HEK293 (cell line): ENCODE data around the gene SLC7A11.

Source experiments
- CTCF ChIA-PET: fragments of 350-600 bp; formaldehyde crosslinking; extraction: SDS; loops from one replicate; lab custom pipeline; 2021; ENCODE audit warnings: antibody characterized with exemption; lab: Yijun Ruan, JAX
- POLR2A ChIA-PET: fragments of 300-600 bp; formaldehyde crosslinking; extraction: SDS; loops from one replicate; lab custom pipeline; 2020; ENCODE audit warnings: antibody characterized with exemption, inconsistent platforms; lab: Yijun Ruan, JAX
- H3K27ac ChIP-seq: fragments of 200-500 bp; sonication (Bioruptor generic); 2 replicates; pipeline ENCODE4 v1.5.1; 2014; ENCODE audit warnings: low read depth, low read length, control low read depth, inconsistent platforms; ENCODE audit errors: extremely low read depth
- H3K36me3 ChIP-seq, 2 experiments: fragments of 200-500 bp in 1 of 2; sonication (Bioruptor generic) in 1 of 2; 1 replicate in 1 of 2; 2 replicates in 1 of 2; pipeline ENCODE4 v1.5.1; 2014 to 2017; ENCODE audit warnings: inconsistent platforms in 2 of 2, low read length in 2 of 2; ENCODE audit not compliant: control insufficient read depth in 2 of 2, insufficient read depth in 1 of 2
- H3K4me1 ChIP-seq: fragments of 200-500 bp; sonication (Bioruptor generic); 2 replicates; pipeline ENCODE4 v1.5.1; 2014; ENCODE audit warnings: mild to moderate bottlenecking, low read length, inconsistent platforms; ENCODE audit not compliant: control insufficient read depth, insufficient read depth
- H3K4me3 ChIP-seq: 2 replicates; pipeline ENCODE4 v1.5.1; 2011; ENCODE audit warnings: low read depth, mild to moderate bottlenecking, control low read depth, low read length, moderate library complexity
- H3K9me3 ChIP-seq: fragments of 200-500 bp; sonication (Bioruptor generic); 2 replicates; pipeline ENCODE4 v1.5.1; 2014; ENCODE audit warnings: low read depth, low read length, inconsistent platforms; ENCODE audit not compliant: control insufficient read depth, insufficient read depth
- KLF10 ChIP-seq: fragments of 450-650 bp; IDR thresholded peaks from 2 replicates; pipeline ENCODE4 v1.5.1; 2018; ENCODE audit warnings: missing biosample characterization, mild to moderate bottlenecking, missing genetic modification characterization
- PRDM1 ChIP-seq: fragments of 450-650 bp; formaldehyde crosslinking; IDR thresholded peaks from 2 replicates; pipeline ENCODE4; 2016; ENCODE audit warnings: missing biosample characterization, missing genetic modification characterization
- REST ChIP-seq: fragments of 450-650 bp; formaldehyde crosslinking; IDR thresholded peaks from 2 replicates; pipeline ENCODE4 v1.5.1; 2016; ENCODE audit warnings: missing biosample characterization, missing genetic modification characterization
- WT1 ChIP-seq: fragments of 450-650 bp; formaldehyde crosslinking; IDR thresholded peaks from 2 replicates; pipeline ENCODE4 v1.5.1; 2016; ENCODE audit warnings: missing biosample characterization, missing genetic modification characterization
- YY1 ChIP-seq: fragments of 450-650 bp; formaldehyde crosslinking; IDR thresholded peaks from 2 replicates; pipeline ENCODE4 v1.5.1; 2018; ENCODE audit warnings: missing biosample characterization, missing genetic modification characterization
- ZBTB48 ChIP-seq: fragments of 450-650 bp; formaldehyde crosslinking; IDR thresholded peaks from 2 replicates; pipeline ENCODE4 v1.5.1; 2016; ENCODE audit warnings: missing biosample characterization, missing genetic modification characterization
- ZEB2 ChIP-seq: fragments of 450-650 bp; formaldehyde crosslinking; IDR thresholded peaks from 2 replicates; pipeline ENCODE4 v1.5.1; 2016; ENCODE audit warnings: missing biosample characterization, missing genetic modification characterization
- ZNF10 ChIP-seq: fragments of 450-650 bp; formaldehyde crosslinking; IDR thresholded peaks from 2 replicates; pipeline ENCODE4 v1.5.1; 2017; ENCODE audit warnings: missing biosample characterization, missing genetic modification characterization
- ZNF248 ChIP-seq: fragments of 450-650 bp; formaldehyde crosslinking; IDR thresholded peaks from 2 replicates; pipeline ENCODE4 v1.5.1; 2017; ENCODE audit warnings: missing biosample characterization, missing genetic modification characterization
- ZNF391 ChIP-seq: fragments of 450-650 bp; formaldehyde crosslinking; IDR thresholded peaks from 2 replicates; pipeline ENCODE4 v1.5.1; 2016; ENCODE audit warnings: low read depth, missing biosample characterization, missing genetic modification characterization, borderline replicate concordance
- ZNF501 ChIP-seq: fragments of 450-650 bp; formaldehyde crosslinking; IDR thresholded peaks from 2 replicates; pipeline ENCODE4 v1.5.1; 2016; ENCODE audit warnings: missing biosample characterization, missing genetic modification characterization
- ZNF510 ChIP-seq: fragments of 450-650 bp; formaldehyde crosslinking; IDR thresholded peaks from 2 replicates; pipeline ENCODE4 v1.5.1; 2018; ENCODE audit warnings: mild to moderate bottlenecking, missing genetic modification characterization, missing biosample characterization; ENCODE audit not compliant: insufficient replicate concordance
- ZNF561 ChIP-seq: fragments of 450-650 bp; IDR thresholded peaks from 2 replicates; pipeline ENCODE4 v1.5.1; 2018; ENCODE audit warnings: missing biosample characterization, missing genetic modification characterization, borderline replicate concordance
- ZNF600 ChIP-seq: fragments of 450-650 bp; formaldehyde crosslinking; IDR thresholded peaks from 2 replicates; pipeline ENCODE4 v1.5.1; 2016; ENCODE audit warnings: missing biosample characterization, missing genetic modification characterization
- ZNF785 ChIP-seq: fragments of 450-650 bp; formaldehyde crosslinking; IDR thresholded peaks from 2 replicates; pipeline ENCODE4 v1.5.1; 2016; ENCODE audit warnings: missing biosample characterization, missing genetic modification characterization
- ZSCAN23 ChIP-seq: fragments of 450-650 bp; formaldehyde crosslinking; IDR thresholded peaks from 2 replicates; pipeline ENCODE4 v1.5.1; 2016; ENCODE audit warnings: missing biosample characterization, missing genetic modification characterization
- TF ChIP-seq, protein P1 (sequence below): fragments of 450-650 bp; formaldehyde crosslinking; IDR thresholded peaks from 2 replicates; pipeline ENCODE4 v1.5.1; 2016; ENCODE audit warnings: missing biosample characterization, missing genetic modification characterization
- TF ChIP-seq, protein P2 (sequence below): IDR thresholded peaks from 2 replicates; pipeline ENCODE4 v1.6.1; 2011; ENCODE audit warnings: mild to moderate bottlenecking, low read depth, low read length, borderline replicate concordance
- TF ChIP-seq, protein P3 (sequence below): fragments of 450-650 bp; formaldehyde crosslinking; IDR thresholded peaks from 2 replicates; pipeline ENCODE4 v1.5.1; 2016; ENCODE audit warnings: missing biosample characterization, missing genetic modification characterization

The SLC7A11 gene

GRCh38 chr4:138251938-138252337 lies 9.8 kb upstream of the SLC7A11 start:
- Histone ChIP-seq H3K4me3 (no peak overlapping the region), H3K27ac (no peak overlapping the region), H3K36me3 (no peaks in the 10 kb centered on the region), H3K9me3 (no peaks in the 10 kb centered on the region), H3K4me1 (no peaks in the 10 kb centered on the region)
- ChIA-PET POLR2A (no interaction called here), CTCF (no interaction called here)
- TF ChIP-seq REST (tag by site-specific recombination) (no peak), ZNF510 (tag by site-specific recombination) (no peak), YY1 (tag by site-specific recombination) (no peak), ZNF501 (tag by site-specific recombination) (no peak), ZNF248 (tag by site-specific recombination) (no peak), ZNF10 (tag by site-specific recombination) (no peak), ZNF785 (tag by site-specific recombination) (no peak), ZBTB48 (tag by site-specific recombination) (no peak), KLF10 (no peak), ZNF391 (tag by site-specific recombination) (no peak), ZNF600 (tag by site-specific recombination) (no peak)
- TF ChIP-seq, protein P1, sequence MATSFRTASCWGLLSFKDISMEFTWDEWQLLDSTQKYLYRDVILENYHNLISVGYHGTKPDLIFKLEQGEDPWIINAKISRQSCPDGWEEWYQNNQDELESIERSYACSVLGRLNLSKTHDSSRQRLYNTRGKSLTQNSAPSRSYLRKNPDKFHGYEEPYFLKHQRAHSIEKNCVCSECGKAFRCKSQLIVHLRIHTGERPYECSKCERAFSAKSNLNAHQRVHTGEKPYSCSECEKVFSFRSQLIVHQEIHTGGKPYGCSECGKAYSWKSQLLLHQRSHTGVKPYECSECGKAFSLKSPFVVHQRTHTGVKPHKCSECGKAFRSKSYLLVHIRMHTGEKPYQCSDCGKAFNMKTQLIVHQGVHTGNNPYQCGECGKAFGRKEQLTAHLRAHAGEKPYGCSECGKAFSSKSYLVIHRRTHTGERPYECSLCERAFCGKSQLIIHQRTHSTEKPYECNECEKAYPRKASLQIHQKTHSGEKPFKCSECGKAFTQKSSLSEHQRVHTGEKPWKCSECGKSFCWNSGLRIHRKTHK (tag by site-specific recombination): no peak
- TF ChIP-seq, protein P2, sequence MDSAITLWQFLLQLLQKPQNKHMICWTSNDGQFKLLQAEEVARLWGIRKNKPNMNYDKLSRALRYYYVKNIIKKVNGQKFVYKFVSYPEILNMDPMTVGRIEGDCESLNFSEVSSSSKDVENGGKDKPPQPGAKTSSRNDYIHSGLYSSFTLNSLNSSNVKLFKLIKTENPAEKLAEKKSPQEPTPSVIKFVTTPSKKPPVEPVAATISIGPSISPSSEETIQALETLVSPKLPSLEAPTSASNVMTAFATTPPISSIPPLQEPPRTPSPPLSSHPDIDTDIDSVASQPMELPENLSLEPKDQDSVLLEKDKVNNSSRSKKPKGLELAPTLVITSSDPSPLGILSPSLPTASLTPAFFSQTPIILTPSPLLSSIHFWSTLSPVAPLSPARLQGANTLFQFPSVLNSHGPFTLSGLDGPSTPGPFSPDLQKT: no peak

DNA sequence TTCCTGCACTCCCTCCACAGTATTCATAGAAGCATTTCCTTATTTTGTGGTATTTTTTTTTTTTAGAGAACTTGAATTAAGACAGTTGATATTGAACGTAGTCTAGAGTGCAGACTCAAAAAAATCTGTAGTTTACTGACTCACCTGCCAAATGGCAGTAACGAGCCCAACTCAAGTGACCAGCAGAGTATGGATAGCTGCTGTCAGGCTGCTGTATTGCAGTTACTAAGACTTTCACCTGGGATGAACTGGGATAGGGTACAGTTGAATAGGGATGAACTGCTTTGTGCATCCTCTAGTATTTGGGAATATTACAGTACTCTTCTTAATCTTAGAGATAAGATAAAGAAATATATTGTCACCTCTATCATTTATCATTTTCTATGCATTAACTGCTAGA lies 7.0 kb upstream of the SLC7A11 start:
- no peak for TF ChIP-seq WT1
- no peak for TF ChIP-seq ZNF561 (tag by site-specific recombination)
- no peak for TF ChIP-seq PRDM1
- TF ChIP-seq ZSCAN23 (tag by site-specific recombination): no peak
- no peak for TF ChIP-seq ZEB2 (tag by site-specific recombination)
- TF ChIP-seq, protein P3, sequence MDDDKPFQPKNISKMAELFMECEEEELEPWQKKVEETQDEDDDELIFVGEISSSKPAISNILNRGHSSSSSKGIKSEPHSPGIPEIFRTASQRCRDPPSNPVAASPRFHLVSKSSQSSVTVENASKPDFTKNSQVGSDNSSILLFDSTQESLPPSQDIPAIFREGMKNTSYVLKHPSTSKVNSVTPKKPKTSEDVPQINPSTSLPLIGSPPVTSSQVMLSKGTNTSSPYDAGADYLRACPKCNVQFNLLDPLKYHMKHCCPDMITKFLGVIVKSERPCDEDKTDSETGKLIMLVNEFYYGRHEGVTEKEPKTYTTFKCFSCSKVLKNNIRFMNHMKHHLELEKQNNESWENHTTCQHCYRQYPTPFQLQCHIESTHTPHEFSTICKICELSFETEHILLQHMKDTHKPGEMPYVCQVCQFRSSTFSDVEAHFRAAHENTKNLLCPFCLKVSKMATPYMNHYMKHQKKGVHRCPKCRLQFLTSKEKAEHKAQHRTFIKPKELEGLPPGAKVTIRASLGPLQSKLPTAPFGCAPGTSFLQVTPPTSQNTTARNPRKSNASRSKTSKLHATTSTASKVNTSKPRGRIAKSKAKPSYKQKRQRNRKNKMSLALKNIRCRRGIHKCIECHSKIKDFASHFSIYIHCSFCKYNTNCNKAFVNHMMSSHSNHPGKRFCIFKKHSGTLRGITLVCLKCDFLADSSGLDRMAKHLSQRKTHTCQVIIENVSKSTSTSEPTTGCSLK (tag by site-specific recombination): no peak
- TF ChIP-seq, all 188 proteins: peak for 0
- Histone ChIP-seq H3K4me3 (no peak overlapping the region), H3K27ac (no peak overlapping the region), H3K4me1 (no peaks in the 10 kb centered on the region), H3K9me3 (no peaks in the 10 kb centered on the region), H3K36me3 (no peaks in the 10 kb centered on the region)
- ChIA-PET CTCF (interaction anchor here (0.6 kb wide), 1 partner anchor 722 kb away, joined by 5 read pairs; no protein-coding TSS in a partner anchor), POLR2A (no interaction called here)
